H1 (cell line): ENCODE data around the gene BRD4.

Source experiments
- BACH1 ChIP-seq: IDR thresholded peaks from 2 replicates; pipeline ENCODE4 v1.6.1; 2012; ENCODE audit warnings: low read length, improper control_type of control experiment
- CEBPB ChIP-seq: IDR thresholded peaks from 2 replicates; pipeline ENCODE4 v1.6.1; 2012; ENCODE audit warnings: low read depth, low read length
- CHD2 ChIP-seq: IDR thresholded peaks from 2 replicates; pipeline ENCODE4 v1.6.1; 2012; ENCODE audit warnings: low read length, improper control_type of control experiment
- EP300 ChIP-seq, 2 experiments: IDR thresholded peaks; 1 replicate in 1 of 2; 2 replicates in 1 of 2; pipeline ENCODE4 v1.6.1; 2011 to 2012; ENCODE audit warnings: low read depth in 2 of 2, low read length in 2 of 2, mild to moderate bottlenecking in 2 of 2, borderline replicate concordance in 1 of 2, inconsistent platforms in 1 of 2, moderate library complexity in 1 of 2
- EZH2 ChIP-seq: fragments of 200-600 bp; sonication (generic); IDR thresholded peaks from 2 replicates; pipeline ENCODE4 v1.7.1; 2012; ENCODE audit warnings: low read depth, mild to moderate bottlenecking, moderate library complexity, low read length, inconsistent platforms; ENCODE audit not compliant: severe bottlenecking
- GABPA ChIP-seq: IDR thresholded peaks from 2 replicates; pipeline ENCODE4 v1.6.1; 2011; ENCODE audit warnings: mild to moderate bottlenecking, low read length, moderate library complexity, borderline replicate concordance; ENCODE audit not compliant: insufficient read depth
- HDAC2 ChIP-seq, 2 experiments: fragments of 300-600 bp in 1 of 2; sonication (generic) in 1 of 2; IDR thresholded peaks; 2 replicates each; pipeline ENCODE4 v1.6.1; 2011 to 2012; ENCODE audit warnings: low read depth in 2 of 2, low read length in 2 of 2, mild to moderate bottlenecking in 2 of 2, moderate library complexity in 2 of 2, borderline replicate concordance in 1 of 2, inconsistent platforms in 1 of 2
- JUN ChIP-seq: IDR thresholded peaks from 2 replicates; pipeline ENCODE4 v1.6.1; 2011; ENCODE audit warnings: low read depth, mild to moderate bottlenecking, improper control_type of control experiment, low read length
- POLR2A ChIP-seq, 2 experiments: IDR thresholded peaks; 1 replicate in 1 of 2; 2 replicates in 1 of 2; pipeline ENCODE4 v1.6.1; 2011; ENCODE audit warnings: low read depth in 2 of 2, low read length in 2 of 2, mild to moderate bottlenecking in 2 of 2; ENCODE audit errors: control extremely low read depth in 1 of 2
- POLR2AphosphoS5 ChIP-seq: IDR thresholded peaks from 2 replicates; pipeline ENCODE4 v1.6.1; 2011; ENCODE audit warnings: low read depth, low read length
- SP1 ChIP-seq: IDR thresholded peaks from 2 replicates; pipeline ENCODE4 v1.6.1; 2011; ENCODE audit warnings: low read depth, low read length
- SUZ12 ChIP-seq: fragments of 200-600 bp; sonication (generic); IDR thresholded peaks from 2 replicates; pipeline ENCODE4 v1.6.1; 2012; ENCODE audit warnings: mild to moderate bottlenecking, inconsistent platforms, low read length, moderate library complexity, mixed read lengths
- TF ChIP-seq, protein P1 (sequence below), 3 experiments: IDR thresholded peaks; 1 replicate in 2 of 3; 2 replicates in 1 of 3; pipeline versions ENCODE4 v1.5.1 to v1.6.1; 2011; ENCODE audit warnings: low read length in 3 of 3, mild to moderate bottlenecking in 3 of 3, inconsistent platforms in 2 of 3, low read depth in 1 of 3, moderate library complexity in 1 of 3; ENCODE audit not compliant: insufficient read depth in 1 of 3; ENCODE audit errors: control extremely low read depth in 1 of 3
- TF ChIP-seq, protein P2 (sequence below): IDR thresholded peaks from 2 replicates; pipeline ENCODE4 v1.6.1; 2011; ENCODE audit warnings: low read length, improper control_type of control experiment

DNA sequence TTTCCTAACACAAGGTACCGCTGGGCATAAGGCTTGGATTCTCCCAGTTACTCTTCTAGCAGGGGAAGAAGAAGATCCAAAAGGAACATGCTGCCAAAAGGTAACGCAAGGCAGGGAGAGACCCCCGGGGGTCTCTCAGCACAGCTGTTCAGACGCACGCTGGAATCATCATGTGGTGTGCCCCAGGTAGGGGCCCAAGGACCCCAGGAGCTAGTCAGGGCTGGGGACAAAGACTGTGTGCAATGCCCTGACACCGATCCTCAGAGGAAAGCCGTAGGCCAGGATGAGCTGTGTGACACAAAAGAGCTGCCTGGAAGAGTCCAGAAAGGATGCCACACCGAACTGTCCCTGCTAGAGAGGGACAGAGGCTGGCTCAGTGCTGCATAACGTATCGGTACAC is 77.8 kb downstream of the BRD4 start:
- TF ChIP-seq, protein P1, sequence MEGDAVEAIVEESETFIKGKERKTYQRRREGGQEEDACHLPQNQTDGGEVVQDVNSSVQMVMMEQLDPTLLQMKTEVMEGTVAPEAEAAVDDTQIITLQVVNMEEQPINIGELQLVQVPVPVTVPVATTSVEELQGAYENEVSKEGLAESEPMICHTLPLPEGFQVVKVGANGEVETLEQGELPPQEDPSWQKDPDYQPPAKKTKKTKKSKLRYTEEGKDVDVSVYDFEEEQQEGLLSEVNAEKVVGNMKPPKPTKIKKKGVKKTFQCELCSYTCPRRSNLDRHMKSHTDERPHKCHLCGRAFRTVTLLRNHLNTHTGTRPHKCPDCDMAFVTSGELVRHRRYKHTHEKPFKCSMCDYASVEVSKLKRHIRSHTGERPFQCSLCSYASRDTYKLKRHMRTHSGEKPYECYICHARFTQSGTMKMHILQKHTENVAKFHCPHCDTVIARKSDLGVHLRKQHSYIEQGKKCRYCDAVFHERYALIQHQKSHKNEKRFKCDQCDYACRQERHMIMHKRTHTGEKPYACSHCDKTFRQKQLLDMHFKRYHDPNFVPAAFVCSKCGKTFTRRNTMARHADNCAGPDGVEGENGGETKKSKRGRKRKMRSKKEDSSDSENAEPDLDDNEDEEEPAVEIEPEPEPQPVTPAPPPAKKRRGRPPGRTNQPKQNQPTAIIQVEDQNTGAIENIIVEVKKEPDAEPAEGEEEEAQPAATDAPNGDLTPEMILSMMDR (IDR thresholded peaks at IDR 0.05; ENCODE audit: control extremely low read depth in 1 of 3, insufficient read depth in 1 of 3, low read depth in 1 of 3, low read length in 3 of 3): no peak
- TF ChIP-seq CEBPB: no peak
- no peak for TF ChIP-seq EP300 (IDR thresholded peaks at IDR 0.05; ENCODE audit: borderline replicate concordance in 1 of 2, low read depth in 2 of 2, low read length in 2 of 2)
- TF ChIP-seq, protein P2, sequence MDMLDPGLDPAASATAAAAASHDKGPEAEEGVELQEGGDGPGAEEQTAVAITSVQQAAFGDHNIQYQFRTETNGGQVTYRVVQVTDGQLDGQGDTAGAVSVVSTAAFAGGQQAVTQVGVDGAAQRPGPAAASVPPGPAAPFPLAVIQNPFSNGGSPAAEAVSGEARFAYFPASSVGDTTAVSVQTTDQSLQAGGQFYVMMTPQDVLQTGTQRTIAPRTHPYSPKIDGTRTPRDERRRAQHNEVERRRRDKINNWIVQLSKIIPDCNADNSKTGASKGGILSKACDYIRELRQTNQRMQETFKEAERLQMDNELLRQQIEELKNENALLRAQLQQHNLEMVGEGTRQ: no peak
- no peak for TF ChIP-seq JUN
- no peak for TF ChIP-seq BACH1
- no peak for TF ChIP-seq SUZ12
- TF ChIP-seq GABPA: no peak
- no peak for TF ChIP-seq POLR2AphosphoS5
- no peak for TF ChIP-seq EZH2
- no peak for TF ChIP-seq CHD2
- TF ChIP-seq POLR2A (IDR thresholded peaks at IDR 0.05; ENCODE audit: control extremely low read depth in 1 of 2, low read depth in 2 of 2, low read length in 2 of 2): no peak
- TF ChIP-seq SP1: no peak
- TF ChIP-seq HDAC2 (IDR thresholded peaks at IDR 0.05; ENCODE audit: borderline replicate concordance in 1 of 2, low read depth in 2 of 2, low read length in 2 of 2): no peak
